ENCODE results near the gene SEPTIN12. TPM values are rescaled to one million over a fixed set of nuclear protein-coding genes. Genes with fewer than 3 reads are reported as not detected.

SEPTIN12 gene
- total RNA-seq, 1 experiment from 2014 or later = not detected

DNA sequence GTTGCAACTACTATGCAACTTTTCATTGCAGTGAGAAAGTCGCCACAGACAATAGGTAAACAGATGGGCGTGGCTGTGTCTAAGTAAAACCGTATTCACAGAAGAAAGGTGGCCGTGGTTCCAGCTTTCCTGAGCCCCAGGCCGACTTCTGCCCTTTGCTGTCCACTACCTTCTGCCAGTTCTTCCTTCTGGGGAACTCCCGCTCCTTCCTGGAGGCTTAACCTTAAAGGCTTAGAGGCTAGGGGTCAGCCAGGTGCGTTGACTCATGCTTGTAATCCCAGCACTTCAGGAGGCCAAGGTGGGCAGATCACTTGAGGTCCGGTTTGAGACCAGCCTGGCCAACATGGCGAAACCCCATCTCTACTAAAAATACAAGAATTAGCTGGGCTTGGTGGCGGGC, 2.1 kb upstream of the SEPTIN12 start:
- Histone ChIP-seq H3K27ac (ENCODE audit: low read length) (no peak overlapping the region), H3K4me3 (ENCODE audit: low read depth in 2 of 2, low read length in 2 of 2) (no peak overlapping the region), H3K9me3 (ENCODE audit: control insufficient read depth, insufficient read depth, low read depth, low read length) (no peaks in the 10 kb centered on the region), H3K27me3 (ENCODE audit: control insufficient read depth, insufficient read depth, low read length) (no peaks in the 10 kb centered on the region), H3K4me1 (ENCODE audit: control insufficient read depth, insufficient read depth, low read length) (peaks cover 8% of the 10 kb centered on the region; the same call in 1 of the 2 replicates), H3K36me3 (ENCODE audit: control insufficient read depth, insufficient read depth, low read length) (no peaks in the 10 kb centered on the region)
- intact Hi-C loops (cut with micrococcal nuclease; ENCODE audit: unreplicated experiment) = no loop called here
- ChIA-PET POLR2A (no interaction called here), CTCF (no interaction called here)
- TF ChIP-seq, protein P1, sequence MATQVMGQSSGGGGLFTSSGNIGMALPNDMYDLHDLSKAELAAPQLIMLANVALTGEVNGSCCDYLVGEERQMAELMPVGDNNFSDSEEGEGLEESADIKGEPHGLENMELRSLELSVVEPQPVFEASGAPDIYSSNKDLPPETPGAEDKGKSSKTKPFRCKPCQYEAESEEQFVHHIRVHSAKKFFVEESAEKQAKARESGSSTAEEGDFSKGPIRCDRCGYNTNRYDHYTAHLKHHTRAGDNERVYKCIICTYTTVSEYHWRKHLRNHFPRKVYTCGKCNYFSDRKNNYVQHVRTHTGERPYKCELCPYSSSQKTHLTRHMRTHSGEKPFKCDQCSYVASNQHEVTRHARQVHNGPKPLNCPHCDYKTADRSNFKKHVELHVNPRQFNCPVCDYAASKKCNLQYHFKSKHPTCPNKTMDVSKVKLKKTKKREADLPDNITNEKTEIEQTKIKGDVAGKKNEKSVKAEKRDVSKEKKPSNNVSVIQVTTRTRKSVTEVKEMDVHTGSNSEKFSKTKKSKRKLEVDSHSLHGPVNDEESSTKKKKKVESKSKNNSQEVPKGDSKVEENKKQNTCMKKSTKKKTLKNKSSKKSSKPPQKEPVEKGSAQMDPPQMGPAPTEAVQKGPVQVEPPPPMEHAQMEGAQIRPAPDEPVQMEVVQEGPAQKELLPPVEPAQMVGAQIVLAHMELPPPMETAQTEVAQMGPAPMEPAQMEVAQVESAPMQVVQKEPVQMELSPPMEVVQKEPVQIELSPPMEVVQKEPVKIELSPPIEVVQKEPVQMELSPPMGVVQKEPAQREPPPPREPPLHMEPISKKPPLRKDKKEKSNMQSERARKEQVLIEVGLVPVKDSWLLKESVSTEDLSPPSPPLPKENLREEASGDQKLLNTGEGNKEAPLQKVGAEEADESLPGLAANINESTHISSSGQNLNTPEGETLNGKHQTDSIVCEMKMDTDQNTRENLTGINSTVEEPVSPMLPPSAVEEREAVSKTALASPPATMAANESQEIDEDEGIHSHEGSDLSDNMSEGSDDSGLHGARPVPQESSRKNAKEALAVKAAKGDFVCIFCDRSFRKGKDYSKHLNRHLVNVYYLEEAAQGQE (IDR thresholded peaks at IDR 0.05; ENCODE audit: insufficient read depth in 1 of 2, low read depth in 2 of 2, low read length in 1 of 2) = no peak
- TF ChIP-seq SIN3A (IDR thresholded peaks at IDR 0.05; ENCODE audit: borderline replicate concordance, insufficient read depth, low read depth, low read length) (no peak), TCF7L2 (IDR thresholded peaks at IDR 0.05; ENCODE audit: low read depth, low read length) (no peak), POLR2AphosphoS5 (IDR thresholded peaks at IDR 0.05; ENCODE audit: low read depth, low read length) (no peak)
- TF ChIP-seq, protein P2, sequence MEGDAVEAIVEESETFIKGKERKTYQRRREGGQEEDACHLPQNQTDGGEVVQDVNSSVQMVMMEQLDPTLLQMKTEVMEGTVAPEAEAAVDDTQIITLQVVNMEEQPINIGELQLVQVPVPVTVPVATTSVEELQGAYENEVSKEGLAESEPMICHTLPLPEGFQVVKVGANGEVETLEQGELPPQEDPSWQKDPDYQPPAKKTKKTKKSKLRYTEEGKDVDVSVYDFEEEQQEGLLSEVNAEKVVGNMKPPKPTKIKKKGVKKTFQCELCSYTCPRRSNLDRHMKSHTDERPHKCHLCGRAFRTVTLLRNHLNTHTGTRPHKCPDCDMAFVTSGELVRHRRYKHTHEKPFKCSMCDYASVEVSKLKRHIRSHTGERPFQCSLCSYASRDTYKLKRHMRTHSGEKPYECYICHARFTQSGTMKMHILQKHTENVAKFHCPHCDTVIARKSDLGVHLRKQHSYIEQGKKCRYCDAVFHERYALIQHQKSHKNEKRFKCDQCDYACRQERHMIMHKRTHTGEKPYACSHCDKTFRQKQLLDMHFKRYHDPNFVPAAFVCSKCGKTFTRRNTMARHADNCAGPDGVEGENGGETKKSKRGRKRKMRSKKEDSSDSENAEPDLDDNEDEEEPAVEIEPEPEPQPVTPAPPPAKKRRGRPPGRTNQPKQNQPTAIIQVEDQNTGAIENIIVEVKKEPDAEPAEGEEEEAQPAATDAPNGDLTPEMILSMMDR (IDR thresholded peaks at IDR 0.05) = no peak
- DNase-seq (ENCODE audit: low read depth, low spot score) (no peak), ATAC-seq (no peak)
- in situ Hi-C loops (cut with HindIII; ENCODE audit: low pct_unique_long_range_greater_than_20kb, low sequenced_read_pairs) = no loop called here
- BruUV-seq (replicated peaks) = no TSS peak

DNA sequence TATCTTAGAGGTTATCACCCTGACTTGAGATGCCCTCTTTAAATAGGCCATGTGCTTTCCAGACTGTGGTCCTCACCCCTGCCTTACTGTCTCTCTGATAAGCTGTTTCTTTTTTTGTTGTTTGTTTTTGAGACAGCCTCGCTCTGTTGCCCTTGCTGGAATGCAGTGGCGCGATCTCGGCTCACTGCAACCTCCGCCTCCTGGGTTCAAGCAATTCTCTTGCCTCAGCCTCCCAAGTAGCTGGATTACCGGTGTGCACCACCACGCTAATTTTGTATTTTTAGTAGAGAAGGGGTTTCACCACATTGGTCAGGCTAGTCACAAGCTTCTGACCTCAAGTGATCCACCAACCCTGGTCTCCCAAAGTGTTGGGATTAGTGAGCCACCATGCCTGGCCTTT, 765 bp upstream of the SEPTIN12 start:
- ChIA-PET POLR2A (interaction anchor here (0.6 kb wide), 1 partner anchor 27 kb away, joined by 6 read pairs; no protein-coding TSS in a partner anchor), CTCF (interaction anchor here (0.6 kb wide), 1 partner anchor 198 kb away, joined by 7 read pairs; no protein-coding TSS in a partner anchor)
- DNase-seq (ENCODE audit: low read depth, low spot score) (no peak), ATAC-seq (0 out of 2 replicates have a peak, but pooled peaks have one; percentile 7)
- H3K4me3 ChIP-seq (ENCODE audit: low read depth in 2 of 2, low read length in 2 of 2) = no peak overlapping the region
- no peak overlapping the region for H3K27ac ChIP-seq (ENCODE audit: low read length)
- H3K9me3 ChIP-seq (ENCODE audit: control insufficient read depth, insufficient read depth, low read depth, low read length) = no peaks in the 10 kb centered on the region
- TF ChIP-seq, protein P1 (IDR thresholded peaks at IDR 0.05; ENCODE audit: insufficient read depth in 1 of 2, low read depth in 2 of 2, low read length in 1 of 2) = no peak
- TF ChIP-seq, protein P2 (IDR thresholded peaks at IDR 0.05) = no peak
- TF ChIP-seq SIN3A (IDR thresholded peaks at IDR 0.05; ENCODE audit: borderline replicate concordance, insufficient read depth, low read depth, low read length) = no peak
- no peak for TF ChIP-seq TCF7L2 (IDR thresholded peaks at IDR 0.05; ENCODE audit: low read depth, low read length)
- TF ChIP-seq POLR2AphosphoS5 (IDR thresholded peaks at IDR 0.05; ENCODE audit: low read depth, low read length) = no peak
- in situ Hi-C loops (cut with HindIII; ENCODE audit: low pct_unique_long_range_greater_than_20kb, low sequenced_read_pairs) (no loop called here), intact Hi-C loops (cut with micrococcal nuclease; ENCODE audit: unreplicated experiment) (no loop called here)
- H3K36me3 ChIP-seq (ENCODE audit: control insufficient read depth, insufficient read depth, low read length) = no peaks in the 10 kb centered on the region
- H3K27me3 ChIP-seq (ENCODE audit: control insufficient read depth, insufficient read depth, low read length) = no peaks in the 10 kb centered on the region
- H3K4me1 ChIP-seq (ENCODE audit: control insufficient read depth, insufficient read depth, low read length) = peaks cover 8% of the 10 kb centered on the region; the same call in 1 of the 2 replicates
- no TSS peak for BruUV-seq (replicated peaks)

Data from Panc1 (cell line).